ENCODE measurements around the gene NME3. TPM values are rescaled to one million over a fixed set of nuclear protein-coding genes. Genes with fewer than 3 reads are reported as not detected.

Gene NME3
- total and polyA plus RNA-seq, 9 of the 15 experiments (the other 6 are each of a cell fraction or from before 2014, with no cell fraction given), result 0.68 to 76.3 (median 11.5) TPM

DNA sequence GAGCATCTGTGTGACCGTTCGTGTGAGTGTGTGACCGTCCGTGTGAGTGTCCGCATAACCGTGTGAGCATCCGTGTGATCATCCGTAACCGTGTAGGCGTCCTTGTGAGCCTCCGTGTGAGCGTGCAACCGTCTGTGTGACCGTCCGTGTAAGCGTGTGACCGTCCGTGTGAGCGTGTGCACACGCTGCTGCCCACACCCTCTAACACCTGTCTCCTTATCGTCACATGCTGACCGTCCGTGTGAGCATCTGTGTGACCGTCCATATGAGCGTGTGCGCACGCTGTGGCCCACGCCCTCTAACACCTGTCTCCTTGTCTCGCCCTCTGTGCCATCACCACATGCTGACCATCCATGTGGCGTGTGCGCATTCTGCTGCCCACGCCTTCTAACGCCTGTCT is 31.1 kb downstream of the NME3 start:
- intact Hi-C loops (cut with micrococcal nuclease), result no loop called here
- TF ChIP-seq CEBPG (CRISPR knock-in tag; IDR thresholded peaks at IDR 0.05) (no peak), CEBPG (tag; conservative IDR thresholded peaks at IDR 0.05 in 1 of 2, IDR thresholded peaks at IDR 0.05 in 1 of 2) (no peak), CBX8 (IDR thresholded peaks at IDR 0.05; ENCODE audit: borderline replicate concordance, extremely low read depth, low read depth, low read length, poor library complexity, severe bottlenecking) (no peak), FOXM1 (IDR thresholded peaks at IDR 0.05; ENCODE audit: low read depth) (no peak), FOXM1 (CRISPR knock-in tag; IDR thresholded peaks at IDR 0.05; ENCODE audit: low read depth) (no peak), HCFC1 (IDR thresholded peaks at IDR 0.05; ENCODE audit: low read depth, low read length) (no peak), CEBPB (tag; IDR thresholded peaks at IDR 0.05) (no peak), FOXJ2 (tag; IDR thresholded peaks at IDR 0.05) (no peak), MYBL2 (IDR thresholded peaks at IDR 0.05; ENCODE audit: low read depth) (no peak), MYBL2 (CRISPR knock-in tag; IDR thresholded peaks at IDR 0.05; ENCODE audit: borderline replicate concordance) (no peak)
- TF ChIP-seq, protein P1, sequence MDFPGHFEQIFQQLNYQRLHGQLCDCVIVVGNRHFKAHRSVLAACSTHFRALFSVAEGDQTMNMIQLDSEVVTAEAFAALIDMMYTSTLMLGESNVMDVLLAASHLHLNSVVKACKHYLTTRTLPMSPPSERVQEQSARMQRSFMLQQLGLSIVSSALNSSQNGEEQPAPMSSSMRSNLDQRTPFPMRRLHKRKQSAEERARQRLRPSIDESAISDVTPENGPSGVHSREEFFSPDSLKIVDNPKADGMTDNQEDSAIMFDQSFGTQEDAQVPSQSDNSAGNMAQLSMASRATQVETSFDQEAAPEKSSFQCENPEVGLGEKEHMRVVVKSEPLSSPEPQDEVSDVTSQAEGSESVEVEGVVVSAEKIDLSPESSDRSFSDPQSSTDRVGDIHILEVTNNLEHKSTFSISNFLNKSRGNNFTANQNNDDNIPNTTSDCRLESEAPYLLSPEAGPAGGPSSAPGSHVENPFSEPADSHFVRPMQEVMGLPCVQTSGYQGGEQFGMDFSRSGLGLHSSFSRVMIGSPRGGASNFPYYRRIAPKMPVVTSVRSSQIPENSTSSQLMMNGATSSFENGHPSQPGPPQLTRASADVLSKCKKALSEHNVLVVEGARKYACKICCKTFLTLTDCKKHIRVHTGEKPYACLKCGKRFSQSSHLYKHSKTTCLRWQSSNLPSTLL (IDR thresholded peaks at IDR 0.05), result no peak
- Histone ChIP-seq H3K9me3 (replicated peaks; ENCODE audit: control insufficient read depth, insufficient read depth, low read depth, low read length) (peaks cover 29% of the 10 kb centered on the region), H2AFZ (ENCODE audit: low read depth, low read length) (no peak overlapping the region), H3K4me3 (no peak overlapping the region), H3K27me3 (ENCODE audit: control insufficient read depth in 2 of 2, insufficient read depth in 2 of 2, low read length in 2 of 2) (no peaks in the 10 kb centered on the region; a peak in 1 of 5 replicates), H3K4me2 (ENCODE audit: insufficient read depth, low read length) (no peak overlapping the region), H3K9ac (ENCODE audit: insufficient read depth in 1 of 2, low read depth in 2 of 2, low read length in 2 of 2) (no peak overlapping the region; a peak in 1 of 4 replicates), H3K4me1 (replicated peaks in 1 of 2; ENCODE audit: control insufficient read depth in 2 of 2, insufficient read depth in 2 of 2, low read length in 2 of 2) (peaks cover 0 to 51% of the 10 kb centered on the region in 2 experiments; a peak in 2 of 5 replicates), H4K20me1 (replicated peaks; ENCODE audit: control insufficient read depth, insufficient read depth, low read length) (no peaks in the 10 kb centered on the region), H3K9me1 (ENCODE audit: control insufficient read depth, insufficient read depth, low read length) (no peaks in the 10 kb centered on the region), H3K36me3 (ENCODE audit: control insufficient read depth, insufficient read depth, low read length) (peaks cover 18% of the 10 kb centered on the region; the same call in 1 of the 3 replicates), H3K27ac (ENCODE audit: extremely low read depth, low read depth, low read length) (no peak overlapping the region), H3K79me2 (ENCODE audit: control insufficient read depth, insufficient read depth, low read length) (no peaks in the 10 kb centered on the region)
- ChIA-PET CTCF (ENCODE audit: low intra/inter-chr PET ratio) (no interaction called here), POLR2A (no interaction called here)
- 98% methylated on average over 32 of the region's 33 CpGs for WGBS (ENCODE audit: insufficient coverage, low coverage, missing lambda C conversion rate)
- FAIRE-seq (no peak), ATAC-seq (no peak), DNase-seq (ENCODE audit: extremely low read depth in 1 of 4, low spot score in 3 of 4) (no peak)
- in situ Hi-C loops (cut with MboI), result no loop called here
- BruUV-seq (replicated peaks), result no TSS peak
